Cortex of kidney (tissue), 1 donor: ENCODE measurements around the gene PGR.

Experiments
- DNase-seq: peaks from one replicate; lab custom pipeline; 2025; lab: John Stamatoyannopoulos, UW

The PGR gene

DNA sequence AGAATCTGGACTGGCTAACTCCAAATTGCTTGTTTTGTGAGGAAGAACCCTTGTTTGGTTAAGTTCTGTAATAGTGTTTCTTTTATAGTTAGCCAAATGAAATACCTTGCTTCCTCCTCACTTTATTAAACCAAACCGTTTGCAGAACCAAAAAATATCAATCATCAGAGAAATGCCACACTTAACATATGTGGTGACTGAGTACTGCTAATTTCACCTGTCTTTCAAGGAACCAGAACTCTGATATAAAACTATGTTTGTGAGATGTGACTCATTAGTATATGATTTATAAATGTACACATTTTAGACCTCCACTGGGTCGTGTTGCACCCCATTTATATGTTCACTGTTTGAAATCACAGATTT, 119.9 kb downstream of the PGR start:
- DNase-seq: no peak

DNA sequence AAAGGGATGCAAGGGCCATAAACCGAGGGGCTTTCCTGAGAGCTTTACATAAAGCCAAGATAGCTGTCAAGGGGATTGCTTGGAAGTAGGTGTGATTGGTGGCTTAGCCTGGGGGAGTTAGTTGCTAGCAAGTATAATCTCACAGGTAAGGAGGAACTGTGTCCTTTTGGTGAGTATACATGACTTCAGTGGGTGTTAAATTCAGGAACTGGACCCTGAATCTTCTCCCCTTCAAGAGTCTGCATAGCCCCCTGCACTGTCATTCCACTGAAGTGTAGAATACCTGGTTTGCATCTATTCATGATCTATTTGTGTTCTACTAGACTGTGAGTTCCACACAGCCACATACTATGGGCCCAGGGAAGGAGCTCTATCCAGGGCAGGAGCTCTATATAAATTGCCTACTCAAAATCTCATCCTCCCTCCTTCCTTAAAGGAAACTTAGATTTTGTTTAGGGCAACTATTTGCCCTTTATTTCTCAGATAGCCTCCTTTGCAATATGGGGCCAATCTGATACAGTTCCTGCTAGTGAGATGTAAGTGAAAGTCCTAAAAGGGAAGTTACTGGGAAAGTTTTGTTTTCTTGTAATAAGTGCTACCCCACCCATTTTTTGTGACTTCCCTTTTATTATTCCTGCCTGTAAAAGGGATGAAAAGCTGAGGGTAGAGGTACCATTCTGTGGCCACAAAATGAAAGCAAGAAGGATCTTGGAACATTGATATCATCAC, 120.5 kb downstream of the PGR start:
- DNase-seq: no peak

DNA sequence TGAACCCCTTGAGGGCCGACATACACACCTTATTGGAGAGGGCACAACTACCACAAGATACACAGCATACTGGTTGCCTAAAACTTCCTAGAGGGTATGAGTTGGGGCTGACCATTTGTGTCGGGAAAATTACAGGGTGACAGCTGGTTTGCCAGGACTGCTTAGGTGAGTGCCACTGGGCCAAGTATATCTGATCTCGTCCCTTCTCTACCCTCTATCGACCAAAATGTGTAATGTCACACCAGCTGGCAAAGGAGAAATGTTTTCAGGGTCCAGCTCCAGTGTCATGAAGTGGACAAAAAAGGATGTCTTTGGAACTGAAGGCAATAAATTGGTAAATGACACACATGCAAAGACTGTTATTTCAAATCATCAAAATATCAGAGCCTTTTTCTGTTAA, 126.1 kb downstream of the PGR start:
- DNase-seq: no peak

DNA sequence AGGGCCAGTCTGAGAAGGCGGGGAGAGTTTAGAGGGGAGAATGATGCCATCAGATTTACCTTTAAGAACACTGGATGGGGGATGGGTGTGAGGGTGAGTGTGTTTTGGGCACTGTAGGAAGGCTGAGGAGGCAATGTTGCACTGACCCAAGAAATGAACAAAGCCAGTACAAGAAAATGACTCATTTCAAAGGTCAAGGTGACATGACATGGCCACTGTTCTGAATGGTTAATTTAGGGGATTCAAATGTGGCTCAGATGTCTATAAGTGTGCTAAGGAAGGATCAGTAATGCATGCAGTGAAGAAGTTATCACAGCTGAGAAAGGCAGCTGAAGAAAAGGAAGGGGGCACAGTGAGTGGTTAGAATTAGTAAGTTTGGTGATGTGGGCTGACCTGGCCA, 129.9 kb downstream of the PGR start:
- no peak for DNase-seq

DNA sequence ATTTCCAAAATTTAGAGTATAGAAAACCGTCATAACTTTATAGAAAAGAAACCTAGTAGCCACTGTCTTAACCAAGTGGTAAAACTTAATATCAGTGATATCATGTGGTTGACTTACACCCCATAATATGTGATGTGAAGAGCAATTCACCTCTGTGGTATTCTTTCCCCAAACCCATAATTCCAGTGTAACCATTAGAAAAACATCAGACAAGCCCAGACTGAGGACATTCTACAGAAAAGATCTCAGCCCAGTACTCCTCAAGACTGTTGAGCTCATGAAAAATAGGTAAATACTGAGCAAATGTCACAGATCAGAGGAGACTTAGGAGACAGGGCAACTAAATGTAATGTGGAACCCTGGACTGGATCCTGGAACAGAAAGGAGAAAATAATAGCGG, 134.6 kb downstream of the PGR start:
- DNase-seq: no peak

DNA sequence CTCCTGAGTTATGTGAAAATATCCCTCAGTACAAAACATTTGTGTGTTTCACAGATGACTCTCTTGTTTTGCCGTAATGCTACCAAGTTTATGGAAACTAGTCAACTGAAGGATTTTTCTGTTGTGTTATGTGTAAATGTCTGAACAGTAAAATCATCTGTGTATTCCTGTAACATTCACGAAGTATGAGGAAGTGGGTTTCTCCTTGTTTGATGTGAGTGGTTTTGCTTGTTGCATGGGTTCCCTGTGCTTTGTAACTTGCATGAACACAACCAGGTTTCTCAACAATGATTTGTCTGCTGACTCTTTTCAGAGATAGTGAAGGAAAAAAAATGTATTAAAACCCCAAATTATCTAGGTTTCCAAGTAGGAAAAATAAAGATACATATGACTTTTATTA, 138.1 kb downstream of the PGR start:
- DNase-seq: no peak

DNA sequence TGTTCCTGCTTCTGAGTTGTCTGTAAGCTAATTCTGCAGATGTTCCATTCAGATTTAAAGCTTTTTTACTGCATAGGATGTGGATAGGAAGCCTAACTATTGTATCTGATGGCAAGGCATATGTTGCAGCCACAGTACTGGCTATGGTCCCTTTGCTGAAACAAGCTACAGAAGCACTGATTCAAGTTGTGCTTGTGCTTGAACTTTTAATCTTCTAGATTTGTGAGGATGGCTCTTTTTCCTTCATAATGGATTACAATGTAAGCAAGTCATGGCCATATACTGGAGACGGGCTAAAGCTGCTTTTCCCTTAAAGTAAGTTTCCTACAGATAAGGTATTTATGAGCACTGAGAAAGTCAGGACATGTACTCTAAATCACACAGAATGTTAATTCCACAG, 138.7 kb downstream of the PGR start:
- no peak for DNase-seq

DNA sequence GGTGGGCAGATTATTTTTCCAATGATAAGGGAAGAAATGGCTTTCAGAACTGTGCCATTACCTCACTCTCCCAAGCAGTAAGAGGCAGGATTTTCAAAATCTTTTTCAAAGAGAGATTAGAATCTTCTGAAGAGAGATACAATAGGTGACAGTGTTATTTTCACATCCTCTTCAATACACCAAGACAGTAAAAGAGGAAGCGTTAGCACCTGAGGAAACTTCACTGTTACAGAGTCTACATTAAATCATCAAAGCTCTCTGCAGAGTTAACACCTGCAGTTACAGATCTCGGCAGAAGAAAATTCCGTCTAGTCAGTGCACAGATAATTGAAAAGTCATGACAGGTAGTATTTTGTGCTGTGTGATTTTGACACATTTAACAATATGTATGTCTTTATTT, 144.9 kb downstream of the PGR start:
- no peak for DNase-seq

GRCh38 chr11:100981196-100981824, 148.3 kb downstream of the PGR start:
- no peak for DNase-seq

- DNase-seq: no peak
Observed at GRCh38 chr11:100980156-100980555, 149.5 kb downstream of the PGR start.
